A673 (cell line): ENCODE measurements around the gene ADAMTSL3. TPM values are rescaled to one million over a fixed set of nuclear protein-coding genes. Genes with fewer than 3 reads are reported as not detected.

Source experiments
- BruUV-seq: library from RNA; stranded (reverse); fragments of 400-500 nt; replicated peaks from 2 replicates; lab custom pipeline; 2021; lab: Mats Ljungman, UMichigan
- CTCF ChIA-PET: fragments of 300-600 bp; sonication (Branson Sonifier 250); formaldehyde crosslinking; loops from one replicate; lab custom pipeline; 2022; ENCODE audit warnings: antibody characterized with exemption; lab: Charles Lee
- POLR2A ChIA-PET: fragments of 300-600 bp; sonication (Branson Sonifier 250); formaldehyde crosslinking; loops from one replicate; lab custom pipeline; 2022; ENCODE audit warnings: antibody characterized with exemption; ENCODE audit not compliant: low non-redundant PET; lab: Charles Lee
- DNase-seq: peaks from one replicate; pipeline ENCODE4 v3.0.0-alpha.2; 2015; ENCODE audit warnings: low spot score
- H3K27ac ChIP-seq: fragments of 200-600 bp; sonication (generic); 2 replicates; pipeline ENCODE4 v1.5.1; 2016; ENCODE audit warnings: mixed run types, low read depth, mild to moderate bottlenecking, mixed read lengths, antibody characterized with exemption, low read length; ENCODE audit not compliant: poor library complexity, severe bottlenecking
- H3K27me3 ChIP-seq: fragments of 200-600 bp; sonication (generic); replicated peaks from 2 replicates; pipeline ENCODE4 v1.6.1; 2017; ENCODE audit warnings: mixed run types, low read depth, mild to moderate bottlenecking, mixed read lengths, antibody characterized with exemption, low read length; ENCODE audit not compliant: insufficient read depth, poor library complexity
- H3K36me3 ChIP-seq: fragments of 200-600 bp; sonication (generic); 2 replicates; pipeline ENCODE4 v1.6.1; 2016; ENCODE audit warnings: mixed run types, mild to moderate bottlenecking, mixed read lengths, antibody characterized with exemption, low read length; ENCODE audit not compliant: insufficient read depth, poor library complexity, severe bottlenecking
- H3K4me1 ChIP-seq: fragments of 200-600 bp; sonication (generic); 2 replicates; pipeline ENCODE4 v1.6.1; 2017; ENCODE audit warnings: mixed run types, mild to moderate bottlenecking, mixed read lengths, antibody characterized with exemption, low read length; ENCODE audit not compliant: insufficient read depth, poor library complexity, severe bottlenecking
- H3K4me3 ChIP-seq: fragments of 200-600 bp; sonication (generic); 2 replicates; pipeline ENCODE4 v1.5.1; 2016; ENCODE audit warnings: low read depth, mixed run types, mild to moderate bottlenecking, mixed read lengths, low read length; ENCODE audit not compliant: poor library complexity, severe bottlenecking
- H3K9me3 ChIP-seq: fragments of 200-600 bp; sonication (generic); 2 replicates; pipeline ENCODE4 v1.6.1; 2016; ENCODE audit warnings: mixed run types, low read depth, mild to moderate bottlenecking, mixed read lengths, antibody characterized with exemption, low read length; ENCODE audit not compliant: poor library complexity, severe bottlenecking
- EZH2 ChIP-seq: fragments of 200-600 bp; sonication (generic); IDR thresholded peaks from 2 replicates; pipeline ENCODE4 v1.6.1; 2017; ENCODE audit warnings: borderline replicate concordance, low read depth, mild to moderate bottlenecking, mixed read lengths, antibody characterized with exemption, low read length; ENCODE audit not compliant: poor library complexity, severe bottlenecking
- intact Hi-C: fragments of 100-400 bp; cut with micrococcal nuclease; formaldehyde crosslinking; loops from one replicate; pipeline ENCODE4 v1.10.0; 2022; ENCODE audit not compliant: unreplicated experiment
- total RNA-seq: library from RNA; stranded (reverse); gene quantifications from 2 replicates; pipeline ENCODE4 v1.2.3, GENCODE V29; 2021
- TF ChIP-seq, protein P1 (sequence below): fragments of 300-800, 200-600 bp; sonication (generic); conservative IDR thresholded peaks from 2 replicates; pipeline ENCODE4 v1.5.1; 2017; ENCODE audit warnings: low read depth, mild to moderate bottlenecking, antibody characterized with exemption, low read length, moderate library complexity, mixed read lengths

ADAMTSL3 gene
- total RNA-seq, 1 experiment from 2014 or later = 0.95 TPM

DNA sequence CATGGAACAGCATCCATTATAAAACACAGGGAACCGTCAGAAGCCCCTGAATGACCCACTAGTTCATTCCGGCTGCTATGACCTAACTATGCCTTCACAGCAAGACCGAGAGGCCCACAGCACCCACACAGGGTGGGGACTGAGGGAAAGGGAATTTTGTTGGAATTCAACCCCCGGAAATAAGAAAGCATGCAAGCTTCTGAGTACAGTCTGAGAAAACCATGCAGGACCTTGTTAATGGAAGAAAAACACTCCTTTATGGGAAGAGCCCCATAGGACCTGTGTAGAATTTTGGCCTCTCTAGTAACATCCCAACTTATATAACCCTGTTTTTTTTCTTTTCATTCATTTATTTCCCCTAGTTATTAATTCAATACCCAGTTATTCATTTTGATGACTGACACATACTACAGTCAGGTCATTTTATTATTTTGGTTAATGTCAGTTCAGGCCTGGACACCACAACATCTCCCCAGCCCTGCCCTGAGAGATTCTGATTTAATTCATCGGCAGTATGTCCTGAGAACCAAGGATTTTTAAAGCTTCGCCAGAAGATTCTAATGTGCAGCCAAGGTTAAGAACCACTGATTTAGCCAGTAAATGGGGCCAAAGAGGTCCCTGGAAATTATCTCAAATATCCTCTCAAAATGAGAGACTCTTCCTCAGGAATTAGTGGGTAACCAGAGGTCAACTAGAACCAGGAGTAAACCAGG lies 350.0 kb downstream of the ADAMTSL3 start:
- no TSS peak for BruUV-seq

DNA sequence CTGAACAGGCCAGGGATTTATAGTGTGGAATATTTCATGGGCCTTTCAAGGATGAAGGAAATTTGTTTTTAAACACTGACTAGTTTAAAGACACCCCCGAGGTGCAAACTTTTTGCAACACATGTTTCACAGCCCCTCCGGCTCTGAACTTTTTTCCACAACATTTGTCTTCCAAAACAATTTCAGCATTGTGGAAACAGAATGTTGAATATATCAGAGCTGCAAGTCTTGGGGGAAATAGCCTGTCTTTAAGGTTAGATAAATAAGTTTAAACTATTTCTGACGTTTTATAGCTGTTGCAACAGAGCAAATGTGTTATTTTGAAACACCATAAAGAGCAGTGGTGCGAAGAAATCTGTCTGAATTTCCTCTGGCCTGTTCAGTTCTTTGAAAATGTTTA lies 352.5 kb downstream of the ADAMTSL3 start:
- no peak overlapping the region for H3K4me3 ChIP-seq
- CTCF ChIA-PET = no interaction called here
- no peaks in the 10 kb centered on the region for H3K4me1 ChIP-seq
- H3K27me3 ChIP-seq = no peaks in the 10 kb centered on the region
- POLR2A ChIA-PET = no interaction called here
- intact Hi-C loops = no loop called here
- DNase-seq = no peak
- no peaks in the 10 kb centered on the region for H3K9me3 ChIP-seq
- TF ChIP-seq EZH2 = no peak
- TF ChIP-seq, protein P1, sequence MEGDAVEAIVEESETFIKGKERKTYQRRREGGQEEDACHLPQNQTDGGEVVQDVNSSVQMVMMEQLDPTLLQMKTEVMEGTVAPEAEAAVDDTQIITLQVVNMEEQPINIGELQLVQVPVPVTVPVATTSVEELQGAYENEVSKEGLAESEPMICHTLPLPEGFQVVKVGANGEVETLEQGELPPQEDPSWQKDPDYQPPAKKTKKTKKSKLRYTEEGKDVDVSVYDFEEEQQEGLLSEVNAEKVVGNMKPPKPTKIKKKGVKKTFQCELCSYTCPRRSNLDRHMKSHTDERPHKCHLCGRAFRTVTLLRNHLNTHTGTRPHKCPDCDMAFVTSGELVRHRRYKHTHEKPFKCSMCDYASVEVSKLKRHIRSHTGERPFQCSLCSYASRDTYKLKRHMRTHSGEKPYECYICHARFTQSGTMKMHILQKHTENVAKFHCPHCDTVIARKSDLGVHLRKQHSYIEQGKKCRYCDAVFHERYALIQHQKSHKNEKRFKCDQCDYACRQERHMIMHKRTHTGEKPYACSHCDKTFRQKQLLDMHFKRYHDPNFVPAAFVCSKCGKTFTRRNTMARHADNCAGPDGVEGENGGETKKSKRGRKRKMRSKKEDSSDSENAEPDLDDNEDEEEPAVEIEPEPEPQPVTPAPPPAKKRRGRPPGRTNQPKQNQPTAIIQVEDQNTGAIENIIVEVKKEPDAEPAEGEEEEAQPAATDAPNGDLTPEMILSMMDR = no peak
- H3K36me3 ChIP-seq = no peaks in the 10 kb centered on the region
- H3K27ac ChIP-seq = no peak overlapping the region
- BruUV-seq = no TSS peak

More for the DNA sequence above, 350.0 kb downstream of the ADAMTSL3 start:
- intact Hi-C loops = no loop called here
- ChIA-PET CTCF (no interaction called here), POLR2A (no interaction called here)
- no peaks in the 10 kb centered on the region for H3K27me3 ChIP-seq
- no peak overlapping the region for H3K4me3 ChIP-seq
- H3K4me1 ChIP-seq = no peaks in the 10 kb centered on the region
- DNase-seq = no peak
- TF ChIP-seq, protein P1 = no peak
- no peak for TF ChIP-seq EZH2
- no peaks in the 10 kb centered on the region for H3K9me3 ChIP-seq
- H3K27ac ChIP-seq = no peak overlapping the region
- H3K36me3 ChIP-seq = no peaks in the 10 kb centered on the region

DNA sequence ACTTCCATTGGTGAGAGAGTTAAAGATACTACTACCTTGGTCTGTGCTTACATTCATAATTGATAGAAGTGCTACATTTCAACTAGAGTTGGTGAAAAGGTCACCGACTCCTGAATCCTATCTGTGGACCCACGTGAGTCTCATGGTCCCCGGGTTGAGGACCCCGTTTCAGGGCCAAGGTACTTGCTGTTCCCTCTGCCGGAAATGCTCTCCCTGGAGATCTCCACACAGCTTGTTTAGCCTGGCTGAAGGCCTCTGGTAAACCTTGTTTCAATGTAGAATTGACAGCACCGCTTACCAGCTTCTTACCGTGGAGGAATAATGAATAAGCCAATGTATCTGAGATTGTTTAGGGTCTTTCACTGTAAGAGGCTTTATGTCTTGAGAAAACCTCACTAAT lies 355.7 kb downstream of the ADAMTSL3 start:
- no peak overlapping the region for H3K4me3 ChIP-seq
- H3K9me3 ChIP-seq = no peaks in the 10 kb centered on the region
- H3K27me3 ChIP-seq = no peaks in the 10 kb centered on the region
- BruUV-seq = no TSS peak
- no peaks in the 10 kb centered on the region for H3K4me1 ChIP-seq
- no peaks in the 10 kb centered on the region for H3K36me3 ChIP-seq
- ChIA-PET POLR2A (no interaction called here), CTCF (no interaction called here)
- no peak overlapping the region for H3K27ac ChIP-seq
- intact Hi-C loops = no loop called here
- TF ChIP-seq EZH2 = no peak
- TF ChIP-seq, protein P1 = no peak
- DNase-seq = no peak
